GM19324 (cell line): ENCODE results near the gene DCAF15.
"Not testable (repeated sequence)": the region's sequence is repeated elsewhere in the genome, so short reads cannot be mapped to it uniquely, and the experiment has no call there.

Experiments
- ATAC-seq: cut with Tn5 transposase; IDR thresholded peaks from one replicate; pipeline ENCODE4 v1.9.1; 2021; ENCODE audit warnings: mild to moderate bottlenecking, moderate library complexity; ENCODE audit not compliant: unreplicated experiment, low FRiP score

DCAF15 gene

GRCh38 chr19:13958043-13958442, 5.7 kb downstream of the DCAF15 start:
- no peak for ATAC-seq

- ATAC-seq, result no peak
These were observed 7.0 kb downstream of the DCAF15 start for GRCh38 chr19:13959141-13959961.

GRCh38 chr19:13959962-13960862, 7.9 kb downstream of the DCAF15 start:
- ATAC-seq, result no peak

GRCh38 chr19:13960863-13961784, 8.8 kb downstream of the DCAF15 start:
- no peak for ATAC-seq

- ATAC-seq, result no peak
These were observed 9.8 kb downstream of the DCAF15 start for GRCh38 chr19:13961826-13962698.

GRCh38 chr19:13962699-13963602, 10.6 kb downstream of the DCAF15 start:
- ATAC-seq, result no peak

- no peak for ATAC-seq
These were observed 11.3 kb downstream of the DCAF15 start for GRCh38 chr19:13963603-13964105.

- ATAC-seq, result no peak
These were observed 12.5 kb downstream of the DCAF15 start for GRCh38 chr19:13964776-13965175.

- no peak for ATAC-seq
These were observed 13.1 kb downstream of the DCAF15 start for GRCh38 chr19:13965377-13965896.

- no peak for ATAC-seq
These were observed 13.8 kb downstream of the DCAF15 start for GRCh38 chr19:13965926-13966683.

- ATAC-seq, result no peak
These were observed 14.4 kb downstream of the DCAF15 start for GRCh38 chr19:13966684-13967128.

- ATAC-seq, result not testable (repeated sequence)
These were observed 14.9 kb downstream of the DCAF15 start for GRCh38 chr19:13967206-13967605.

- no peak for ATAC-seq
These were observed 16.1 kb downstream of the DCAF15 start for GRCh38 chr19:13968383-13968935.

- no peak for ATAC-seq
These were observed 16.7 kb downstream of the DCAF15 start for GRCh38 chr19:13968999-13969398.

GRCh38 chr19:13969897-13970296, 17.6 kb downstream of the DCAF15 start:
- no peak for ATAC-seq

- not testable (repeated sequence) for ATAC-seq
These were observed 19.6 kb downstream of the DCAF15 start for GRCh38 chr19:13971868-13972267.
